GM12874 (cell line): ENCODE results near the gene KCNB1.

ENCODE experiments used
- CTCF ChIP-seq: IDR thresholded peaks from 2 replicates; pipeline ENCODE4 v1.5.1; 2011; ENCODE audit warnings: low read depth, mild to moderate bottlenecking, control low read depth, low read length, moderate library complexity; ENCODE audit not compliant: insufficient read depth

Gene KCNB1

GRCh38 chr20:49340161-49340966, 142.1 kb downstream of the KCNB1 start:
- TF ChIP-seq CTCF = no peak

- TF ChIP-seq CTCF = no peak
These were observed 143.3 kb downstream of the KCNB1 start for GRCh38 chr20:49339123-49339522.

- TF ChIP-seq CTCF = no peak
These were observed 144.4 kb downstream of the KCNB1 start for GRCh38 chr20:49338061-49338460.

GRCh38 chr20:49337357-49337756, 145.1 kb downstream of the KCNB1 start:
- TF ChIP-seq CTCF = no peak

- TF ChIP-seq CTCF = no peak
These were observed 145.7 kb downstream of the KCNB1 start for GRCh38 chr20:49336786-49337185.

- TF ChIP-seq CTCF = no peak
These were observed 147.0 kb downstream of the KCNB1 start for GRCh38 chr20:49335476-49335875.

- no peak for TF ChIP-seq CTCF
These were observed 151.5 kb downstream of the KCNB1 start for GRCh38 chr20:49330701-49331615.
